Astrocyte of the hippocampus (primary cell): Measurements from ENCODE around the gene SNCB.

Source experiments
- DNase-seq: peaks from one replicate; pipeline ENCODE4 v3.0.0; 2011; ENCODE audit warnings: low read depth, low spot score

SNCB gene

GRCh38 chr5:176644878-176645670, 14.7 kb upstream of the SNCB start:
- DNase-seq: no peak

GRCh38 chr5:176644294-176644693, 14.0 kb upstream of the SNCB start:
- no peak for DNase-seq

- no peak for DNase-seq
Measured at GRCh38 chr5:176643491-176644219, 13.3 kb upstream of the SNCB start.

GRCh38 chr5:176642675-176643490, 12.5 kb upstream of the SNCB start:
- DNase-seq: no peak

- no peak for DNase-seq
Measured at GRCh38 chr5:176640616-176641015, 10.3 kb upstream of the SNCB start.

- DNase-seq: no peak
Measured at GRCh38 chr5:176639981-176640380, 9.6 kb upstream of the SNCB start.

GRCh38 chr5:176639208-176639607, 8.9 kb upstream of the SNCB start:
- no peak for DNase-seq

- DNase-seq: no peak
Measured at GRCh38 chr5:176638437-176638836, 8.1 kb upstream of the SNCB start.

- no peak for DNase-seq
Measured at GRCh38 chr5:176637556-176637955, 7.2 kb upstream of the SNCB start.

GRCh38 chr5:176636426-176636825, 6.1 kb upstream of the SNCB start:
- no peak for DNase-seq

- no peak for DNase-seq
Measured at GRCh38 chr5:176633598-176633997, 3.3 kb upstream of the SNCB start.

- no peak for DNase-seq
Measured at GRCh38 chr5:176632745-176633144, 2.4 kb upstream of the SNCB start.

- DNase-seq: no peak
Measured at GRCh38 chr5:176631383-176632200, 1.3 kb upstream of the SNCB start.

- no peak for DNase-seq
Measured at GRCh38 chr5:176630681-176631222, 418 bp upstream of the SNCB start.

GRCh38 chr5:176629317-176629852, 949 bp downstream of the SNCB start:
- DNase-seq: no peak

GRCh38 chr5:176628406-176629228, 1.7 kb downstream of the SNCB start:
- DNase-seq: no peak

- DNase-seq: no peak
Measured at GRCh38 chr5:176627582-176627981, 2.8 kb downstream of the SNCB start.

- DNase-seq: no peak
Measured at GRCh38 chr5:176626876-176627236, 3.5 kb downstream of the SNCB start.

- no peak for DNase-seq
Measured at GRCh38 chr5:176625966-176626875, 4.1 kb downstream of the SNCB start.
